ENCODE results near the gene OR5K2. TPM values are rescaled to one million over a fixed set of nuclear protein-coding genes. Genes with fewer than 3 reads are reported as not detected.

Gene OR5K2
- total RNA-seq (2021) (not detected in 2 replicates), Bru-seq, nascent RNA (not detected), BruChase-seq, experiment 1, labeled RNA remaining after a 2-hour chase (not detected), BruChase-seq, experiment 2, labeled RNA remaining after a 6-hour chase (not detected)
- long read RNA-seq, result 0 reads

GRCh38 chr3:98497381-98497780, at the start of gene OR5K2:
TSS of gene OR5K2 (plus strand) at chr3:98497681. CDS start at chr3:98497681, 0 bp downstream.
- BruUV-seq (replicated peaks), result no TSS peak
- intact Hi-C loops (cut with micrococcal nuclease; ENCODE audit: unreplicated experiment), result no loop called here
- no peaks in the 10 kb centered on the region for H3K36me3 ChIP-seq (ENCODE audit: insufficient read depth, low read length, poor library complexity, severe bottlenecking)
- H3K27me3 ChIP-seq (replicated peaks; ENCODE audit: insufficient read depth, low read depth, low read length, poor library complexity), result peaks cover 50% of the 10 kb centered on the region
- ChIA-PET POLR2A (ENCODE audit: low non-redundant PET) (no interaction called here), CTCF (no interaction called here)
- TF ChIP-seq EZH2 (IDR thresholded peaks at IDR 0.05; ENCODE audit: borderline replicate concordance, low read depth, low read length, poor library complexity, severe bottlenecking), result no peak
- no peak for TF ChIP-seq CTCF (conservative IDR thresholded peaks at IDR 0.05; ENCODE audit: low read depth, low read length)
- no peak within 1 kb of the TSS for H3K4me3 ChIP-seq (ENCODE audit: low read depth, low read length, poor library complexity, severe bottlenecking)
- DNase-seq (ENCODE audit: low spot score), result no peak
- no peaks in the 10 kb centered on the region for H3K9me3 ChIP-seq (ENCODE audit: low read depth, low read length, poor library complexity, severe bottlenecking)
- no peak within 1 kb of the TSS for H3K27ac ChIP-seq (ENCODE audit: low read depth, low read length, poor library complexity, severe bottlenecking)
- H3K4me1 ChIP-seq (ENCODE audit: insufficient read depth, low read length, poor library complexity, severe bottlenecking), result no peaks in the 10 kb centered on the region

GRCh38 chr3:98449606-98450193, 47.8 kb upstream of the OR5K2 start:
- H3K36me3 ChIP-seq (ENCODE audit: insufficient read depth, low read length, poor library complexity, severe bottlenecking), result no peaks in the 10 kb centered on the region
- H3K27me3 ChIP-seq (replicated peaks; ENCODE audit: insufficient read depth, low read depth, low read length, poor library complexity), result peaks cover 21% of the 10 kb centered on the region
- no peak for DNase-seq (ENCODE audit: low spot score)
- intact Hi-C loops (cut with micrococcal nuclease; ENCODE audit: unreplicated experiment), result no loop called here
- no peak overlapping the region for H3K4me3 ChIP-seq (ENCODE audit: low read depth, low read length, poor library complexity, severe bottlenecking)
- no peaks in the 10 kb centered on the region for H3K9me3 ChIP-seq (ENCODE audit: low read depth, low read length, poor library complexity, severe bottlenecking)
- CTCF ChIA-PET, result no interaction called here
- H3K27ac ChIP-seq (ENCODE audit: low read depth, low read length, poor library complexity, severe bottlenecking), result no peak overlapping the region
- TF ChIP-seq CTCF (conservative IDR thresholded peaks at IDR 0.05; ENCODE audit: low read depth, low read length) (no peak), EZH2 (IDR thresholded peaks at IDR 0.05; ENCODE audit: borderline replicate concordance, low read depth, low read length, poor library complexity, severe bottlenecking) (no peak)
- BruUV-seq (replicated peaks), result no TSS peak
- POLR2A ChIA-PET (ENCODE audit: low non-redundant PET), result no interaction called here
- no peaks in the 10 kb centered on the region for H3K4me1 ChIP-seq (ENCODE audit: insufficient read depth, low read length, poor library complexity, severe bottlenecking)

GRCh38 chr3:98450372-98450771, 47.1 kb upstream of the OR5K2 start:
- Histone ChIP-seq H3K27ac (ENCODE audit: low read depth, low read length, poor library complexity, severe bottlenecking) (no peak overlapping the region), H3K4me3 (ENCODE audit: low read depth, low read length, poor library complexity, severe bottlenecking) (no peak overlapping the region), H3K9me3 (ENCODE audit: low read depth, low read length, poor library complexity, severe bottlenecking) (no peaks in the 10 kb centered on the region), H3K27me3 (replicated peaks; ENCODE audit: insufficient read depth, low read depth, low read length, poor library complexity) (peaks cover 14% of the 10 kb centered on the region), H3K36me3 (ENCODE audit: insufficient read depth, low read length, poor library complexity, severe bottlenecking) (no peaks in the 10 kb centered on the region), H3K4me1 (ENCODE audit: insufficient read depth, low read length, poor library complexity, severe bottlenecking) (no peaks in the 10 kb centered on the region)
- ChIA-PET CTCF (no interaction called here), POLR2A (ENCODE audit: low non-redundant PET) (no interaction called here)
- no TSS peak for BruUV-seq (replicated peaks)
- no peak for TF ChIP-seq CTCF (conservative IDR thresholded peaks at IDR 0.05; ENCODE audit: low read depth, low read length)
- no peak for TF ChIP-seq EZH2 (IDR thresholded peaks at IDR 0.05; ENCODE audit: borderline replicate concordance, low read depth, low read length, poor library complexity, severe bottlenecking)
- intact Hi-C loops (cut with micrococcal nuclease; ENCODE audit: unreplicated experiment), result no loop called here
- no peak for DNase-seq (ENCODE audit: low spot score)

All from A673 (cell line).